ENCODE results near the gene OTOP2. TPM values are rescaled to one million over a fixed set of nuclear protein-coding genes. Genes with fewer than 3 reads are reported as not detected.
"Not testable (repeated sequence)": the region's sequence is repeated elsewhere in the genome, so short reads cannot be mapped to it uniquely, and the experiment has no call there.

Gene OTOP2
- polyA plus RNA-seq, 3 donors: 0.05 TPM; not detected in 2

DNA sequence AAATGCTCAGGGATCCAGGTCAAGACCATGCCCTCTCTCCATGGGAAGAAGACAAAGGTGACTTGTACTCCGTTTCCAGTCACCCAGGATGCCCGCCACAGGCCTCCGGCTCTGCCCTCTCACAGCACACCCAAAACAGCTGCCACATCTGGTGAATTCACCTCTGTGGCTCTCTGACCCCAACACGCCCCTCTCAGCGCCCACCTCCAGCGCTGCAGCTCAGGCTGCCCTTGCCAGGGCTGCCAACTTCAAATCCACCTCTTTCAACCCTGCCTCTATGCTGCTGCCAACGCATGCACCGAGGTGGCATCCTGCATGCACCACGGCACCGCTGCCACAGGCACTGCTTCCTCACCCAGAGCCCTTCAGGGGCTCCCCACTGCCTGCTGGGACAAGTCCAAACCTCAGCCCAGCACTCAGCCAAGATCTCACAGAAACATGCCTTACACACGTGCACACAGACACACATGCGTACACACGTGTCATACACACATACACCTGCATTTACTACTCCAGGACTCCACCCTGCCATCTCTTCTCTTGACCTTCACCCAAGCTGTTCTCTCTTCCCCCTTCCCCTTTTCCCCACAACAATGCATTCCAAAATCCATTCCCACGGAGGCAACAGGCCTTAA is 41.0 kb downstream of the OTOP2 start:
- H3K4me2 ChIP-seq (replicated peaks; ENCODE audit: extremely low read depth, low read length, poor library complexity, severe bottlenecking): no peak overlapping the region
- H3K27me3 ChIP-seq (ENCODE audit: control insufficient read depth in 2 of 2, insufficient read depth in 2 of 2, low read length in 2 of 2): peaks cover 0 to 3% of the 10 kb centered on the region in 2 donors
- no peak overlapping the region for H3K4me3 ChIP-seq (replicated peaks in 1 of 3; ENCODE audit: low read depth in 2 of 3, low read length in 3 of 3)
- Mint-ChIP-seq H3K36me3 (no peaks in the 10 kb centered on the region), H3K27me3 (ENCODE audit: low read depth in 3 of 3) (peaks cover 7 to 32% (median 9%) of the 10 kb centered on the region in 3 donors), H3K4me1 (peaks cover 7% of the 10 kb centered on the region), H3K4me3 (no peak overlapping the region), H3K9me3 (no peaks in the 10 kb centered on the region), H3K27ac (peak overlapping the region in 1 of 7 donors; percentile 55)
- TF ChIP-seq, protein P1, sequence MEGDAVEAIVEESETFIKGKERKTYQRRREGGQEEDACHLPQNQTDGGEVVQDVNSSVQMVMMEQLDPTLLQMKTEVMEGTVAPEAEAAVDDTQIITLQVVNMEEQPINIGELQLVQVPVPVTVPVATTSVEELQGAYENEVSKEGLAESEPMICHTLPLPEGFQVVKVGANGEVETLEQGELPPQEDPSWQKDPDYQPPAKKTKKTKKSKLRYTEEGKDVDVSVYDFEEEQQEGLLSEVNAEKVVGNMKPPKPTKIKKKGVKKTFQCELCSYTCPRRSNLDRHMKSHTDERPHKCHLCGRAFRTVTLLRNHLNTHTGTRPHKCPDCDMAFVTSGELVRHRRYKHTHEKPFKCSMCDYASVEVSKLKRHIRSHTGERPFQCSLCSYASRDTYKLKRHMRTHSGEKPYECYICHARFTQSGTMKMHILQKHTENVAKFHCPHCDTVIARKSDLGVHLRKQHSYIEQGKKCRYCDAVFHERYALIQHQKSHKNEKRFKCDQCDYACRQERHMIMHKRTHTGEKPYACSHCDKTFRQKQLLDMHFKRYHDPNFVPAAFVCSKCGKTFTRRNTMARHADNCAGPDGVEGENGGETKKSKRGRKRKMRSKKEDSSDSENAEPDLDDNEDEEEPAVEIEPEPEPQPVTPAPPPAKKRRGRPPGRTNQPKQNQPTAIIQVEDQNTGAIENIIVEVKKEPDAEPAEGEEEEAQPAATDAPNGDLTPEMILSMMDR (IDR thresholded peaks at IDR 0.05): no peak
- H3K9ac ChIP-seq (ENCODE audit: insufficient read depth, low read length, poor library complexity, severe bottlenecking): no peak overlapping the region
- H4K20me1 ChIP-seq (ENCODE audit: insufficient read depth, low read length): no peaks in the 10 kb centered on the region
- 85% methylated on average over 13 of the region's 14 CpGs for WGBS (ENCODE audit: insufficient coverage)
- no peak overlapping the region for H2AFZ ChIP-seq (ENCODE audit: insufficient read depth, low read depth, low read length, poor library complexity, severe bottlenecking)
- DNase-seq: no peak
- peaks cover 0 to 6% of the 10 kb centered on the region in 2 donors for H3K4me1 ChIP-seq (ENCODE audit: control insufficient read depth in 1 of 2, insufficient read depth in 2 of 2, low read length in 2 of 2)
- intact Hi-C loops (cut with micrococcal nuclease): loop anchor here (5.0 to 10.0 kb wide), 4 partner anchors 37 to 227 kb away; no protein-coding TSS in a partner anchor
- no peak overlapping the region for H3K27ac ChIP-seq (ENCODE audit: low read depth in 1 of 2, low read length in 2 of 2)
- no peaks in the 10 kb centered on the region for H3K36me3 ChIP-seq (replicated peaks in 1 of 2; ENCODE audit: control insufficient read depth in 1 of 2, insufficient read depth in 2 of 2, low read length in 2 of 2)
- no peaks in the 10 kb centered on the region for H3K79me2 ChIP-seq (ENCODE audit: insufficient read depth, low read length)
- no peaks in the 10 kb centered on the region for H3K9me3 ChIP-seq (replicated peaks in 1 of 2; ENCODE audit: control insufficient read depth in 1 of 2, insufficient read depth in 1 of 2, low read length in 2 of 2)

DNA sequence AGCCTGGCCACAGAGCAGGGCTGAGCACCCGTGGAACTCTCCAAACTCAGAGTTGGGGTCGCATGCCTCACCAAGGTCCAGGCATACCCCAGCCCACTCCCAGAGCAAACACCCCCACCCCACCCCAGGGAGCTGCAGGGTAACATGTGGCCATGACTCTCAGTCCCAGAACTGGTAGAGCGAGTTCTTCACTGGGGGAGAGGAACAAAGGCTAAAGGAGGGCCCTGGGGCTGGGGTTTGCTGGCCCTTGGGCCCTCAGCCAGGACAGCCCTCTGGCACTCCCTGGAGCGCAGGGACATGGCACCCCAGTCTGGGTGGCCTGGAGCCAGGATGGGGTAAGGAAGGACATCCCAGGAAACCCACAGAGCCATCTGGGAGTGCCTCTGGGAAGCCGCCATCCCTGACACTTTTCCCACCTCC is 44.3 kb downstream of the OTOP2 start:
- no peaks in the 10 kb centered on the region for H3K36me3 ChIP-seq (replicated peaks in 1 of 2; ENCODE audit: control insufficient read depth in 1 of 2, insufficient read depth in 2 of 2, low read length in 2 of 2)
- intact Hi-C loops (cut with micrococcal nuclease): loop anchor here in 1 of 2 donors (10.0 kb wide), 1 partner anchor 206 kb away; no protein-coding TSS in a partner anchor
- no peak for DNase-seq
- peaks cover 12 to 17% of the 10 kb centered on the region in 2 donors for H3K4me1 ChIP-seq (ENCODE audit: control insufficient read depth in 1 of 2, insufficient read depth in 2 of 2, low read length in 2 of 2)
- H2AFZ ChIP-seq (ENCODE audit: insufficient read depth, low read depth, low read length, poor library complexity, severe bottlenecking): no peak overlapping the region
- no peak overlapping the region for H3K4me3 ChIP-seq (replicated peaks in 1 of 3; ENCODE audit: low read depth in 2 of 3, low read length in 3 of 3)
- peaks cover 18 to 34% of the 10 kb centered on the region in 2 donors for H3K27me3 ChIP-seq (ENCODE audit: control insufficient read depth in 2 of 2, insufficient read depth in 2 of 2, low read length in 2 of 2)
- WGBS (ENCODE audit: insufficient coverage): 100% methylated on average over 3 of the region's 5 CpGs
- H3K79me2 ChIP-seq (ENCODE audit: insufficient read depth, low read length): no peaks in the 10 kb centered on the region
- H3K4me2 ChIP-seq (replicated peaks; ENCODE audit: extremely low read depth, low read length, poor library complexity, severe bottlenecking): no peak overlapping the region
- peaks cover 0 to 6% of the 10 kb centered on the region in 2 donors for H3K36me3 Mint-ChIP-seq
- H4K20me1 ChIP-seq (ENCODE audit: insufficient read depth, low read length): no peaks in the 10 kb centered on the region
- H3K4me3 Mint-ChIP-seq: no peak overlapping the region
- no peak overlapping the region for H3K27ac ChIP-seq (ENCODE audit: low read depth in 1 of 2, low read length in 2 of 2)
- H3K9ac ChIP-seq (ENCODE audit: insufficient read depth, low read length, poor library complexity, severe bottlenecking): no peak overlapping the region
- TF ChIP-seq, protein P1 (IDR thresholded peaks at IDR 0.05): no peak
- peaks cover 0 to 6% of the 10 kb centered on the region in 2 donors for H3K9me3 ChIP-seq (replicated peaks in 1 of 2; ENCODE audit: control insufficient read depth in 1 of 2, insufficient read depth in 1 of 2, low read length in 2 of 2)
- peaks cover 0 to 9% (median 5%) of the 10 kb centered on the region in 7 donors for H3K9me3 Mint-ChIP-seq
- H3K27me3 Mint-ChIP-seq (ENCODE audit: low read depth in 3 of 3): peaks cover 29 to 56% (median 37%) of the 10 kb centered on the region in 3 donors
- H3K27ac Mint-ChIP-seq: no peak overlapping the region
- peaks cover 9% of the 10 kb centered on the region for H3K4me1 Mint-ChIP-seq

DNA sequence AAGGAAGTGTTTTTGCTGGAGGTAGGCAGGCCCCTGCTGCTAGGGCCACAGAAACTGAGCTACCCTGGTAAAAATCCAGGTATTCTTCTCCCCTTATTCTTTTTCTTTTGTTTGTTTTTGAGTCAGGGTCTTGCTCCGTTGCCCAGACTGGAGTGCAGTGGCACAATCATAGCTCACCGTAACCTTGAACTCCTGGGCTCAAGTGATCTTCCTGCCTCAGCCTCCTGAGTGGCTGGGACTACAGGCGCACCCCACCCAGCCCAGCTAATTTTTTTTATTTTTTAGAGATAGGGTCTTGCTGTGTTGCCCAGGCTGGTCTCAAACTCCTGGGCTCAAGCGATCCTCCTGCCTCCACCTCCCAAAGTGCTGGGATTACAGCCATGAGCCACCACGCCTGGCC is 45.4 kb downstream of the OTOP2 start:
- Histone ChIP-seq H3K27me3 (ENCODE audit: control insufficient read depth in 2 of 2, insufficient read depth in 2 of 2, low read length in 2 of 2) (peaks cover 21 to 45% of the 10 kb centered on the region in 2 donors), H3K4me1 (ENCODE audit: control insufficient read depth in 1 of 2, insufficient read depth in 2 of 2, low read length in 2 of 2) (peaks cover 12 to 17% of the 10 kb centered on the region in 2 donors)
- not testable (repeated sequence) for H2AFZ ChIP-seq (ENCODE audit: insufficient read depth, low read depth, low read length, poor library complexity, severe bottlenecking); H3K4me2 ChIP-seq (replicated peaks; ENCODE audit: extremely low read depth, low read length, poor library complexity, severe bottlenecking); H3K36me3 Mint-ChIP-seq; H3K4me3 ChIP-seq (replicated peaks in 1 of 3; ENCODE audit: low read depth in 2 of 3, low read length in 3 of 3); H3K4me1 Mint-ChIP-seq; H3K27ac ChIP-seq (ENCODE audit: low read depth in 1 of 2, low read length in 2 of 2); DNase-seq; H3K27ac Mint-ChIP-seq; H3K9me3 ChIP-seq (replicated peaks in 1 of 2; ENCODE audit: control insufficient read depth in 1 of 2, insufficient read depth in 1 of 2, low read length in 2 of 2); H3K79me2 ChIP-seq (ENCODE audit: insufficient read depth, low read length); H3K4me3 Mint-ChIP-seq; H3K36me3 ChIP-seq (replicated peaks in 1 of 2; ENCODE audit: control insufficient read depth in 1 of 2, insufficient read depth in 2 of 2, low read length in 2 of 2); H4K20me1 ChIP-seq (ENCODE audit: insufficient read depth, low read length); H3K9ac ChIP-seq (ENCODE audit: insufficient read depth, low read length, poor library complexity, severe bottlenecking)
- intact Hi-C loops (cut with micrococcal nuclease): loop anchor here in 1 of 2 donors (10.0 kb wide), 1 partner anchor 205 kb away; no protein-coding TSS in a partner anchor
- 100% methylated on average over 1 of the region's 5 CpGs for WGBS (ENCODE audit: insufficient coverage)
- H3K9me3 Mint-ChIP-seq: peaks cover 0 to 13% (median 5%) of the 10 kb centered on the region in 7 donors
- peaks cover 40 to 64% (median 48%) of the 10 kb centered on the region in 3 donors for H3K27me3 Mint-ChIP-seq (ENCODE audit: low read depth in 3 of 3)
